K562 (cell line): ENCODE data around the gene PBX4. TPM values are rescaled to one million over a fixed set of nuclear protein-coding genes. Genes with fewer than 3 reads are reported as not detected.

ENCODE experiments used
- IRF2 ChIP-seq: sonication (generic); formaldehyde crosslinking; IDR thresholded peaks from 2 replicates; pipeline ENCODE4 v1.8.1; 2022; ENCODE audit warnings: mild to moderate bottlenecking, missing genetic modification reagents
- JUNB ChIP-seq: fragments of 450-650 bp; formaldehyde crosslinking; conservative IDR thresholded peaks from 2 replicates; pipeline ENCODE4 v1.4.0; 2020; ENCODE audit warnings: mild to moderate bottlenecking
- ZNF518B ChIP-seq: fragments of 250-450 bp; sonication (Bioruptor Pico); IDR thresholded peaks from 2 replicates; pipeline ENCODE4 v1.5.0; 2021; ENCODE audit warnings: mild to moderate bottlenecking, moderate library complexity
- polyA plus RNA-seq, 8 experiments: library from polyadenylated mRNA; depleted of rRNA in 4 of 8; stranded (reverse) in 5 of 8; unstranded in 3 of 8; fragments of >200 nt; fragmentation: Nextera tagmentation in 2 of 8; fragmentation: Illumina TruSeq in 1 of 8; extraction: Ambion mirVana in 2 of 8; extraction: Trizol in 1 of 8; gene quantifications; 2 replicates each; pipeline versions ENCODE4 v1.2.1 to v1.2.3, GENCODE V29; 2011 to 2014; ENCODE audit warnings: inconsistent platforms in 1 of 8, missing spikeins in 1 of 8
- total RNA-seq, 7 experiments: library from RNA; depleted of rRNA in 6 of 7; stranded (reverse); fragments of >200 nt in 6 of 7; fragmentation: Illumina TruSeq in 2 of 7; extraction: Trizol in 2 of 7; gene quantifications; 2 replicates each; pipeline versions ENCODE4 v1.2.1 to v1.2.3, GENCODE V29; 2011 to 2021; ENCODE audit warnings: low replicate concordance in 1 of 7

PBX4 gene
- total and polyA plus RNA-seq, 9 of the 15 experiments (the other 6 are each of a cell fraction or from before 2014, with no cell fraction given): 0.11 to 3.8 (median 1.6) TPM; not detected in 1

DNA sequence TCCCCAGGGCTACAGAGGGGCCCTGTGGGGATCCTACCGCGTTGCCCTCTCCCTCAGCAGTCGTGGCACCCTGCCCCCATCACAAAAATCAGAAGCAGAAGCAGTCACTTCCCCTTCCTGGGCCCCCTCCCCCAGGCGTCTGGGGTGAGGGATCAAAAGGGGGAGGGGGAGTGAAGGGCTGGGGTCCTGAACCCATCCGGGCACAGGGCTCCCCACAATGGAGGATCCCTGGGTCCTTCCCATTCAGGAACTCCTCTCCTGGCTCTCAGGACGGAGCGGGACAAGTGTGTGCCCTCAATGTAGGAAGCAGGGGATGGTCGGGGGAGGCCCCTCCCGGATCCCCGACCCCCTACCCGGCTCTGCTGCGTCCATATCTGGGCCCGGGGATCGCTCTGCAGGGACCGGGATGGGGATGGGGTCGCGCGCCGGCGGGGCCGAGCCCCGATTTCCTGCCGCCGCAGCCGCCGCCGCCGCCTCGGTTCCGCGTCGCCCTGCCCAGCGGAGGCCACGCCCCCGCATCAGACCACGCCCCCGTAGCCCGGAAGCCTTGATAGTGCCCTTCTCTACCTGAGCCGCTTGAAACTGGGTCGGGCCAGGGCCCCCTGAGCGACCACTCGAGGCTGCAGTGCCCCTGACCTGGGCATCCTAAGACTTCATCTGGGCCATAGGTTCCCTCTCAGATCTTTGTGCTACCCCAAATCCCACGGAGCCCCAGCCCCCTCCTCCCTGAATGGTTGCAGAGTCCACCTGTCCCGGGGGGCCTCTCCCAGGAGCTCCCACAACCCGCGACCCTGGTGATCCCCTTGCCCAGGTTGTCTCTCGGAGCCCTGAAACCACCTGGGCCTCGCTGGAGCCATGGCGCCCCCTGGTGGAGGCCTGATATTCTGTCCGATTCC lies 24.9 kb upstream of the PBX4 start, which contains the start of gene GMIP (continued):
- TF ChIP-seq ZNF518B (CRISPR knock-in tag) (no peak), JUNB (CRISPR knock-in tag) (no peak), IRF2 (CRISPR knock-in tag) (no peak)
